Colonic mucosa (tissue), 4 donors: ENCODE results near the gene UGT2A2. TPM values are rescaled to one million over a fixed set of nuclear protein-coding genes. Genes with fewer than 3 reads are reported as not detected.

ENCODE experiments used
- DNase-seq: peaks from one replicate; pipeline ENCODE4 v3.0.0-alpha.2; 2020
- H3K27ac ChIP-seq: fragments of 200-600 bp; one replicate; pipeline ENCODE4 v1.8.0; 2021
- H3K27me3 ChIP-seq: fragments of 200-600 bp; one replicate; pipeline ENCODE4 v1.8.0; 2021
- H3K36me3 ChIP-seq: fragments of 200-600 bp; one replicate; pipeline ENCODE4 v1.8.0; 2021
- H3K4me1 ChIP-seq: fragments of 200-600 bp; one replicate; pipeline ENCODE4 v1.8.0; 2021; ENCODE audit warnings: mild to moderate bottlenecking
- H3K4me3 ChIP-seq: fragments of 200-600 bp; one replicate; pipeline ENCODE4 v1.8.0; 2021
- H3K9ac ChIP-seq, 2 donors: one replicate each; pipeline ENCODE4 v1.7.0; 2013; ENCODE audit warnings: control low read depth in 2 of 2, low read depth in 2 of 2, low read length in 2 of 2
- H3K9me3 ChIP-seq: fragments of 200-600 bp; one replicate; pipeline ENCODE4 v1.8.0; 2021
- intact Hi-C: fragments of 100-400 bp; cut with DNase I; formaldehyde crosslinking; loops from one replicate; pipeline ENCODE4 v1.14.1; 2022
- total RNA-seq, 2 donors: library from RNA; stranded (reverse); fragmentation: NEBNext Ultra II Directional in 1 of 2; extraction: Animal tissue kit (Norgen Biotek cat#: 25700) in 1 of 2; gene quantifications; one replicate each; pipeline ENCODE4 v1.2.1, GENCODE V29; 2021
- TF ChIP-seq, protein P1 (sequence below): fragments of 200-600 bp; IDR thresholded peaks from one replicate; pipeline ENCODE4 v1.8.0; 2022; ENCODE audit warnings: antibody characterized with exemption, mild to moderate bottlenecking
- donor health status: healthy.
- donor health status: DM: no; HTN: no; CAD: no.
- donor health status: DM: no; HTN: no; CAD: no.

The UGT2A2 gene
- total RNA-seq, 2 donors from 2014 or later = not detected

DNA sequence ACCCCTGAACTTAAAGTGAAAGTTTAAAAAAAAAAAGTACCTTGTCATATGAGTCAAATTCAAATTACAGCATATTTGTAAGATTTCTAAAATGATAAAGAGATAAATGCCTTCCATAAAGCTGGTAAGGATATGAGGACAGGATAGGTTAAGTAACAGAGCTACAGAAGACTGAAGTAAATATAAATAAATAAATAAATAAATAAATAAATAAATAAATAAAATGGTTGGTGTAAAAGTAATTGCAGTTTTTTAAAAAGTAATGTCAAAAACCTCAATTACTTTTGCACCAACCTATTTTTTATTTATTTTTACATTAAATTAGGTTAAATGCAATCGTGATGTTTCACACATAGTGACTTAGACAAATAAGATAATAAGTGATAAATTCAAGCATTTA lies 62.2 kb downstream of the UGT2A2 start:
- TF ChIP-seq, protein P1, sequence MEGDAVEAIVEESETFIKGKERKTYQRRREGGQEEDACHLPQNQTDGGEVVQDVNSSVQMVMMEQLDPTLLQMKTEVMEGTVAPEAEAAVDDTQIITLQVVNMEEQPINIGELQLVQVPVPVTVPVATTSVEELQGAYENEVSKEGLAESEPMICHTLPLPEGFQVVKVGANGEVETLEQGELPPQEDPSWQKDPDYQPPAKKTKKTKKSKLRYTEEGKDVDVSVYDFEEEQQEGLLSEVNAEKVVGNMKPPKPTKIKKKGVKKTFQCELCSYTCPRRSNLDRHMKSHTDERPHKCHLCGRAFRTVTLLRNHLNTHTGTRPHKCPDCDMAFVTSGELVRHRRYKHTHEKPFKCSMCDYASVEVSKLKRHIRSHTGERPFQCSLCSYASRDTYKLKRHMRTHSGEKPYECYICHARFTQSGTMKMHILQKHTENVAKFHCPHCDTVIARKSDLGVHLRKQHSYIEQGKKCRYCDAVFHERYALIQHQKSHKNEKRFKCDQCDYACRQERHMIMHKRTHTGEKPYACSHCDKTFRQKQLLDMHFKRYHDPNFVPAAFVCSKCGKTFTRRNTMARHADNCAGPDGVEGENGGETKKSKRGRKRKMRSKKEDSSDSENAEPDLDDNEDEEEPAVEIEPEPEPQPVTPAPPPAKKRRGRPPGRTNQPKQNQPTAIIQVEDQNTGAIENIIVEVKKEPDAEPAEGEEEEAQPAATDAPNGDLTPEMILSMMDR = no peak
- no peaks in the 10 kb centered on the region for H3K4me1 ChIP-seq
- intact Hi-C loops = no loop called here
- DNase-seq = no peak
- no peak overlapping the region for H3K27ac ChIP-seq
- no peaks in the 10 kb centered on the region for H3K27me3 ChIP-seq
- no peak overlapping the region for H3K4me3 ChIP-seq
- H3K36me3 ChIP-seq = no peaks in the 10 kb centered on the region
- H3K9me3 ChIP-seq = no peaks in the 10 kb centered on the region
- no peak overlapping the region for H3K9ac ChIP-seq

- Histone ChIP-seq H3K9ac (no peak overlapping the region), H3K4me1 (no peaks in the 10 kb centered on the region), H3K27ac (no peak overlapping the region), H3K4me3 (no peak overlapping the region), H3K27me3 (no peaks in the 10 kb centered on the region), H3K9me3 (no peaks in the 10 kb centered on the region), H3K36me3 (no peaks in the 10 kb centered on the region)
- intact Hi-C loops = no loop called here
- TF ChIP-seq, protein P1 = no peak
- DNase-seq = no peak
Observed at GRCh38 chr4:69576251-69576877, 63.1 kb downstream of the UGT2A2 start.

DNA sequence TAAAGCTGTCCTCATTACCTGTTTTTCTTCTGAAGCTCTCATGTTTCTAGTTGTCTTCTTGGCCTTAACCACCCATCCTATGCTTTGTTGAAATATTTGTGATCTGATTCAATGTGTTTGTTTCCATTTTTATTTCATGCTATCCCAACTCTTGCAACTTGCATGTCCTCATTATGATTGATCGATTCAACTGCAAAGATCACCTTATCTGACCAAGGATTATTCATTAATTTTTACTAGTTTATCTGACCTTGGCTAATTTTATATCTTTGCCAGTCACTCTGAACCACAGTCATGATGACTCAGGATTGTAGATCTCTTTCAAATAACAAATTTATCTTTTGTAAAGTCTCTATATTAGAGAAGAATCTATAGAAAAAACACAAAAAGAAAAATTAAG lies 70.7 kb downstream of the UGT2A2 start:
- Histone ChIP-seq H3K4me1 (no peaks in the 10 kb centered on the region), H3K36me3 (no peaks in the 10 kb centered on the region), H3K4me3 (no peak overlapping the region), H3K9me3 (no peaks in the 10 kb centered on the region), H3K9ac (no peak overlapping the region), H3K27me3 (no peaks in the 10 kb centered on the region), H3K27ac (no peak overlapping the region)
- TF ChIP-seq, protein P1 = no peak
- intact Hi-C loops = no loop called here
- DNase-seq = no peak

DNA sequence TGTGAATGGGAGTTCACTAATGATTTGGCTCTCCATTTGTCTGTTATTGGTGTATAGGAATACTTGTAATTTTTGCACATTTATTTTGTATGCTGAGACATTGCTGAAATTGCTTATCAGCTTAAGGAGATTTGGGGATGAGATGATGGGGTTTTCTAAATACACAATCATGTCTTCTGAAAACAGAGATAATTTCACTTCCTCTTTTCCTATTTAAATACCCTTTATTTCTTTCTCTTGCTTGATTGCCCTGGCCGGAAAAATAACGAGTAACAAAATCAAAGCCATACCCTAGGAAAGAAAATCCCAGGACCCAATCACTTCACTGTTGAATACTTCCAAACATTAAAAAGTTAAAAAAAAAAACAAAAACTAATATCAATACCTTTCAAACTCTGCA lies 76.0 kb downstream of the UGT2A2 start:
- Histone ChIP-seq H3K36me3 (no peaks in the 10 kb centered on the region), H3K9ac (no peak overlapping the region), H3K4me1 (no peaks in the 10 kb centered on the region), H3K9me3 (no peaks in the 10 kb centered on the region), H3K27me3 (no peaks in the 10 kb centered on the region), H3K27ac (no peak overlapping the region), H3K4me3 (no peak overlapping the region)
- no peak for DNase-seq
- intact Hi-C loops = no loop called here
- TF ChIP-seq, protein P1 = no peak

DNA sequence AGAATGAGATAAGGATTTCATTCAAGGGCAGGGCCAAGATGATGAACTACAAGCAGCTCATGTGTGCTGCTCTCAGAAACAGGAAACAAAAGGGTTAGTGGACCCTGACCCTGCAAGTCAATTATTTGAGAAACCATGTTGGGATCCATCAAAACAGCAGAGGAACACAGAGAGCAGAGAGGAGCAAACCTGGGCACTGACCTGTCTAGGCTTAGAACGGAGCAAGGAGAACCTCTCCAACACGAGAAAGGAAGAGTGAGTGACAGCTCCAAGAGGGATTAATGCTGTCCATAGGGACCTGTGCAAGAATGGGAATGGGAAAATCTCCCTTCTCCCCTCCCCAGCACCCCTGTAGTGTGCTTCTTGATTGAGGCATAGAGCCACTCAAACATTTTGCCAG lies 89.8 kb downstream of the UGT2A2 start:
- Histone ChIP-seq H3K4me3 (no peak overlapping the region), H3K9ac (no peak overlapping the region), H3K4me1 (no peaks in the 10 kb centered on the region), H3K27me3 (no peaks in the 10 kb centered on the region), H3K27ac (no peak overlapping the region), H3K9me3 (no peaks in the 10 kb centered on the region), H3K36me3 (no peaks in the 10 kb centered on the region)
- DNase-seq = no peak
- intact Hi-C loops = no loop called here
- TF ChIP-seq, protein P1 = no peak
